Measurements from ENCODE around the gene C16orf90. TPM values are rescaled to one million over a fixed set of nuclear protein-coding genes. Genes with fewer than 3 reads are reported as not detected.

The C16orf90 gene
- polyA plus RNA-seq, 1 of the 3 experiments (the other 2 are of a cell fraction) = not detected

DNA sequence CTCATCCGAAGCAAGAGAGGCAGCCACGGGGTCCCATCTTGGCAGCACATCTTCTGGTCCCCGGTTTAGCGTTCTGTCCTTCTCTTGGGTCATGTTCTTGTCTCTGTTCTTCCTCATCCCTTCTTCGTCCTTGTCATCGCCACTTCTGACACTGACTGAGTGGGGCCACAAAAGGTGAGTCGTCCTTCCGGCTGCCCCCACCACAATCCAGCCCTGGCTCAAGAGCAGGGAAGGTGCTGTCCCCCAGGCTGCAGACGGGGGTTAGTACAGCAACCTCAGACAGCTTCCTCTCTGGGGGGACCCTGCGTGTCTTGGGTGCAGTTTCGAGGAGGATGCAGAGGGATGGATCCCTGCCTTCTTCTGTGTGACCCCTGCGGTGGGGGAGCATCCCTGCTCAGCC, 30.0 kb downstream of the C16orf90 start:
- ChIA-PET CTCF (no interaction called here), POLR2A (no interaction called here)
- Histone ChIP-seq H3K9me3 (no peaks in the 10 kb centered on the region), H3K79me2 (ENCODE audit: insufficient read depth) (peaks cover 100% of the 10 kb centered on the region), H2AFZ (ENCODE audit: low read depth) (no peak overlapping the region), H3K9ac (no peak overlapping the region), H3F3A (replicated peaks; ENCODE audit: insufficient read depth) (no peaks in the 10 kb centered on the region), H3K27ac (ENCODE audit: low read depth in 2 of 2, low read length in 1 of 2) (no peak overlapping the region), H3K36me3 (replicated peaks in 1 of 2; ENCODE audit: control insufficient read depth in 1 of 2, insufficient read depth in 2 of 2, low read length in 1 of 2) (peaks cover 9 to 10% of the 10 kb centered on the region in 2 experiments), H3K27me3 (ENCODE audit: insufficient read depth) (no peaks in the 10 kb centered on the region), H3K4me3 (ENCODE audit: low read depth in 2 of 2, low read length in 1 of 2) (no peak overlapping the region), H3K4me2 (no peak overlapping the region), H3K9me2 (no peaks in the 10 kb centered on the region), H4K20me1 (ENCODE audit: insufficient read depth) (peaks cover 99% of the 10 kb centered on the region), H3K4me1 (ENCODE audit: control insufficient read depth in 1 of 2, insufficient read depth in 2 of 2, low read depth in 1 of 2, low read length in 1 of 2) (peaks cover 3 to 11% of the 10 kb centered on the region in 2 experiments; a peak in 2 of 4 replicates)
- no peak for TF ChIP-seq SIN3A (IDR thresholded peaks at IDR 0.05; ENCODE audit: borderline replicate concordance, low read depth, low read length)
- TF ChIP-seq NRF1 (IDR thresholded peaks at IDR 0.05; ENCODE audit: low read depth, low read length) = no peak
- no peak for TF ChIP-seq JUND (IDR thresholded peaks at IDR 0.05)
- TF ChIP-seq, protein P1, sequence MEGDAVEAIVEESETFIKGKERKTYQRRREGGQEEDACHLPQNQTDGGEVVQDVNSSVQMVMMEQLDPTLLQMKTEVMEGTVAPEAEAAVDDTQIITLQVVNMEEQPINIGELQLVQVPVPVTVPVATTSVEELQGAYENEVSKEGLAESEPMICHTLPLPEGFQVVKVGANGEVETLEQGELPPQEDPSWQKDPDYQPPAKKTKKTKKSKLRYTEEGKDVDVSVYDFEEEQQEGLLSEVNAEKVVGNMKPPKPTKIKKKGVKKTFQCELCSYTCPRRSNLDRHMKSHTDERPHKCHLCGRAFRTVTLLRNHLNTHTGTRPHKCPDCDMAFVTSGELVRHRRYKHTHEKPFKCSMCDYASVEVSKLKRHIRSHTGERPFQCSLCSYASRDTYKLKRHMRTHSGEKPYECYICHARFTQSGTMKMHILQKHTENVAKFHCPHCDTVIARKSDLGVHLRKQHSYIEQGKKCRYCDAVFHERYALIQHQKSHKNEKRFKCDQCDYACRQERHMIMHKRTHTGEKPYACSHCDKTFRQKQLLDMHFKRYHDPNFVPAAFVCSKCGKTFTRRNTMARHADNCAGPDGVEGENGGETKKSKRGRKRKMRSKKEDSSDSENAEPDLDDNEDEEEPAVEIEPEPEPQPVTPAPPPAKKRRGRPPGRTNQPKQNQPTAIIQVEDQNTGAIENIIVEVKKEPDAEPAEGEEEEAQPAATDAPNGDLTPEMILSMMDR (IDR thresholded peaks at IDR 0.05) = no peak
- TF ChIP-seq, protein P2, sequence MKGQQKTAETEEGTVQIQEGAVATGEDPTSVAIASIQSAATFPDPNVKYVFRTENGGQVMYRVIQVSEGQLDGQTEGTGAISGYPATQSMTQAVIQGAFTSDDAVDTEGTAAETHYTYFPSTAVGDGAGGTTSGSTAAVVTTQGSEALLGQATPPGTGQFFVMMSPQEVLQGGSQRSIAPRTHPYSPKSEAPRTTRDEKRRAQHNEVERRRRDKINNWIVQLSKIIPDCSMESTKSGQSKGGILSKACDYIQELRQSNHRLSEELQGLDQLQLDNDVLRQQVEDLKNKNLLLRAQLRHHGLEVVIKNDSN (IDR thresholded peaks at IDR 0.05; ENCODE audit: borderline replicate concordance, low read depth) = no peak
- TF ChIP-seq ELF1 (IDR thresholded peaks at IDR 0.05) = no peak
- no peak for TF ChIP-seq RAD21 (IDR thresholded peaks at IDR 0.05; ENCODE audit: low read length)
- TF ChIP-seq FOXM1 (IDR thresholded peaks at IDR 0.05; ENCODE audit: low read depth) = no peak
- TF ChIP-seq, protein P3, sequence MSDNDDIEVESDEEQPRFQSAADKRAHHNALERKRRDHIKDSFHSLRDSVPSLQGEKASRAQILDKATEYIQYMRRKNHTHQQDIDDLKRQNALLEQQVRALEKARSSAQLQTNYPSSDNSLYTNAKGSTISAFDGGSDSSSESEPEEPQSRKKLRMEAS (IDR thresholded peaks at IDR 0.05; ENCODE audit: low read depth) = no peak
- TF ChIP-seq NFIC (IDR thresholded peaks at IDR 0.05; ENCODE audit: borderline replicate concordance) = no peak
- no peak for TF ChIP-seq SMC3 (IDR thresholded peaks at IDR 0.05; ENCODE audit: low read depth, low read length)
- no peak for TF ChIP-seq EP300 (IDR thresholded peaks at IDR 0.05; ENCODE audit: borderline replicate concordance in 1 of 2, low read depth in 1 of 2, low read length in 1 of 2)
- TF ChIP-seq RFX5 (IDR thresholded peaks at IDR 0.05; ENCODE audit: low read length) = no peak
- no peak for TF ChIP-seq GATA2 (CRISPR knock-in tag; IDR thresholded peaks at IDR 0.05)
- no peak for TF ChIP-seq TAF1 (IDR thresholded peaks at IDR 0.05; ENCODE audit: borderline replicate concordance, low read depth, low read length)
- no peak for TF ChIP-seq CHD2 (IDR thresholded peaks at IDR 0.05; ENCODE audit: low read length, partially characterized antibody)
- TF ChIP-seq MEF2A (IDR thresholded peaks at IDR 0.05; ENCODE audit: borderline replicate concordance, low read depth) = no peak
- TF ChIP-seq TCF12 (IDR thresholded peaks at IDR 0.05) = no peak
- TF ChIP-seq, protein P4, sequence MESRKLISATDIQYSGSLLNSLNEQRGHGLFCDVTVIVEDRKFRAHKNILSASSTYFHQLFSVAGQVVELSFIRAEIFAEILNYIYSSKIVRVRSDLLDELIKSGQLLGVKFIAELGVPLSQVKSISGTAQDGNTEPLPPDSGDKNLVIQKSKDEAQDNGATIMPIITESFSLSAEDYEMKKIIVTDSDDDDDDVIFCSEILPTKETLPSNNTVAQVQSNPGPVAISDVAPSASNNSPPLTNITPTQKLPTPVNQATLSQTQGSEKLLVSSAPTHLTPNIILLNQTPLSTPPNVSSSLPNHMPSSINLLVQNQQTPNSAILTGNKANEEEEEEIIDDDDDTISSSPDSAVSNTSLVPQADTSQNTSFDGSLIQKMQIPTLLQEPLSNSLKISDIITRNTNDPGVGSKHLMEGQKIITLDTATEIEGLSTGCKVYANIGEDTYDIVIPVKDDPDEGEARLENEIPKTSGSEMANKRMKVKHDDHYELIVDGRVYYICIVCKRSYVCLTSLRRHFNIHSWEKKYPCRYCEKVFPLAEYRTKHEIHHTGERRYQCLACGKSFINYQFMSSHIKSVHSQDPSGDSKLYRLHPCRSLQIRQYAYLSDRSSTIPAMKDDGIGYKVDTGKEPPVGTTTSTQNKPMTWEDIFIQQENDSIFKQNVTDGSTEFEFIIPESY (IDR thresholded peaks at IDR 0.05; ENCODE audit: borderline replicate concordance, low read depth) = no peak
- 92% methylated on average over 11 of the region's 12 CpGs for WGBS (ENCODE audit: low lambda C conversion rate)
- no peak for DNase-seq

All from SK-N-SH (cell line).